Fibroblast of the aortic adventitia (primary cell): ENCODE results near the gene C21orf58. TPM values are rescaled to one million over a fixed set of nuclear protein-coding genes. Genes with fewer than 3 reads are reported as not detected.

Experiments used
- DNase-seq: peaks from one replicate; pipeline ENCODE4 v3.0.0-alpha.2; 2010; ENCODE audit warnings: low read depth
- H3K4me3 ChIP-seq: 2 replicates; pipeline ENCODE4 v1.5.1; 2011; ENCODE audit warnings: low read depth, mild to moderate bottlenecking, control low read depth, low read length, moderate library complexity
- total RNA-seq: library from RNA; depleted of rRNA; stranded (reverse); fragments of >200 nt; gene quantifications from 2 replicates; pipeline ENCODE4 v1.2.3, GENCODE V29; 2012; ENCODE audit warnings: low replicate concordance
- TF ChIP-seq, protein P1 (sequence below): IDR thresholded peaks from 2 replicates; pipeline ENCODE4 v1.5.1; 2011; ENCODE audit warnings: mild to moderate bottlenecking, low read length, control low read depth, inconsistent platforms; ENCODE audit not compliant: insufficient read depth

The C21orf58 gene
- total RNA-seq, 1 donor = 10.2 TPM

DNA sequence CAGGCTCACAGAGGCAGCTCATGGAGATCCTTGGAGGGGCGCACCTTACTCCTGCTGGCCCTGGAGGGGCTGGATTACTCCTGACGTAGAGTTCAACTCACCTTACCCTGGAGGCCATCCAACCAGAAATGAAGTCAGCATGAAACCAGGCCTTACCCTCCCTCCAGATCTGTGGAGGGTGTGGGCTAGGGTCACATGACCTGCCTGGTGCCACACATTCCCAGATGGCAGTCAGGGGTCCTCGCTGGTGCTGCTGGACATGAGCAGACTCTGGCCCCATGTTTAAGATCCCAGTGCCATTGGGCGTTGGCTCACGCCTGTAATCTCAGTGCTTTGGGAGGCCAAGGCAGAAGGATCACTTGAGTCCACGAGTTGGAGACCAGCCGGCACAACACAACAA, 4.5 kb downstream of the C21orf58 start:
- TF ChIP-seq, protein P1, sequence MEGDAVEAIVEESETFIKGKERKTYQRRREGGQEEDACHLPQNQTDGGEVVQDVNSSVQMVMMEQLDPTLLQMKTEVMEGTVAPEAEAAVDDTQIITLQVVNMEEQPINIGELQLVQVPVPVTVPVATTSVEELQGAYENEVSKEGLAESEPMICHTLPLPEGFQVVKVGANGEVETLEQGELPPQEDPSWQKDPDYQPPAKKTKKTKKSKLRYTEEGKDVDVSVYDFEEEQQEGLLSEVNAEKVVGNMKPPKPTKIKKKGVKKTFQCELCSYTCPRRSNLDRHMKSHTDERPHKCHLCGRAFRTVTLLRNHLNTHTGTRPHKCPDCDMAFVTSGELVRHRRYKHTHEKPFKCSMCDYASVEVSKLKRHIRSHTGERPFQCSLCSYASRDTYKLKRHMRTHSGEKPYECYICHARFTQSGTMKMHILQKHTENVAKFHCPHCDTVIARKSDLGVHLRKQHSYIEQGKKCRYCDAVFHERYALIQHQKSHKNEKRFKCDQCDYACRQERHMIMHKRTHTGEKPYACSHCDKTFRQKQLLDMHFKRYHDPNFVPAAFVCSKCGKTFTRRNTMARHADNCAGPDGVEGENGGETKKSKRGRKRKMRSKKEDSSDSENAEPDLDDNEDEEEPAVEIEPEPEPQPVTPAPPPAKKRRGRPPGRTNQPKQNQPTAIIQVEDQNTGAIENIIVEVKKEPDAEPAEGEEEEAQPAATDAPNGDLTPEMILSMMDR = no peak
- no peak for DNase-seq
- no peak overlapping the region for H3K4me3 ChIP-seq

DNA sequence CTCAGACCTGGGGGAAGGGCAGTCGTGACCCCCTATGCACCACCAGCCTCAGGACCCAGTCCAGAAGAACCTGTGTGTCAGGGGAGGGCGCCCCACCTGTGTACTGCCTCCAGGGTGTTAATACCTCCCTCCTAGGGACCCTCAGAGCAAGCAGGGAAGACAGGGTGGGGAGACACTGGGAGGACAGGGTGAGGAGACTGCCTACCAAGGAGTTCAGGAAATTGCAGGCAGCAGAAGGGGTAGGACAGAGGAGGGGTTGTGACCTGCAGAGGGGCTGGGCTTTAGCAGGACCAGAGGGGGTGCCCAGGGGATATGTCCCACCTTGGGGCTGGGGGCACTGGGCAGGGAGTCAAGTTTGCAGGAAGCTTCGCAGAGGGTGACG, 5.2 kb downstream of the C21orf58 start:
- TF ChIP-seq, protein P1 = no peak
- no peak for DNase-seq
- H3K4me3 ChIP-seq = no peak overlapping the region

DNA sequence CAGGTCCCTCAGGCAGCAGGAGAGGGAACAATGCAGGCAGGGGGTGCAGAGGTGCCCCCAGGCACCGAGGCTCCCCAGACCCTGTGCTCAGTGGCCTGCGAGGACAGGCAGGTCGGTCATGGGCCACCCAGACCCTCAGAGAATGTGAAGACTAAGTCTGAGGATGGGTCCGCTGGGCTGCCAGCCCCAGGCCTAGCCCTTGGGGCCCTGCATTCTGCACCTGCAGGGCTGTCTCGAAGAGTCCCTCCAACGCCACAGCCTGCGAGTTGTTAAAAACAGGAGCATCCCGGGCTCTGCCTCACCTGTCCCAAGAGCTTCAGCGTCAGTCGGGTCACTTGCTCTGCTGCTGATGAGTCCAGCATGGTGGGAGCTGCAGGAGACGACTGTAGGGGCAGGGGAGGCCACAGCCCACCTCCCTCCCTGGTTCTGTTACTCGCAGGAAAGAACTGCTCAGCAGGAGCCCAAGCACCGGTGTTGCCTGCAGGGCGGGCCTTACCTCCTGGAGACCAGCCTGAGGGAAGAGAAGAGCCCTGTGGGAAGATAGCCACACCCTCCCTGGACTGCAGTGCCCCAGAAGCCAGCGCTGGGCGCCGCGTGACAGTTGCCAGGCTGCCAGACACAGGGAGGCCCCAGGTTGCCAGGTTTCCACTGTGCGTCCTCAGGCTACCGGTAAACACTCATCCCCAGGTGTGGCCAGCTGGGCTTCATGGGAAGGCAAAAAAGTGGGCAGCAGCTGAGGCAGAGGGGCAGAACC, 5.8 kb downstream of the C21orf58 start:
- DNase-seq = no peak
- TF ChIP-seq, protein P1 = no peak
- no peak overlapping the region for H3K4me3 ChIP-seq

DNA sequence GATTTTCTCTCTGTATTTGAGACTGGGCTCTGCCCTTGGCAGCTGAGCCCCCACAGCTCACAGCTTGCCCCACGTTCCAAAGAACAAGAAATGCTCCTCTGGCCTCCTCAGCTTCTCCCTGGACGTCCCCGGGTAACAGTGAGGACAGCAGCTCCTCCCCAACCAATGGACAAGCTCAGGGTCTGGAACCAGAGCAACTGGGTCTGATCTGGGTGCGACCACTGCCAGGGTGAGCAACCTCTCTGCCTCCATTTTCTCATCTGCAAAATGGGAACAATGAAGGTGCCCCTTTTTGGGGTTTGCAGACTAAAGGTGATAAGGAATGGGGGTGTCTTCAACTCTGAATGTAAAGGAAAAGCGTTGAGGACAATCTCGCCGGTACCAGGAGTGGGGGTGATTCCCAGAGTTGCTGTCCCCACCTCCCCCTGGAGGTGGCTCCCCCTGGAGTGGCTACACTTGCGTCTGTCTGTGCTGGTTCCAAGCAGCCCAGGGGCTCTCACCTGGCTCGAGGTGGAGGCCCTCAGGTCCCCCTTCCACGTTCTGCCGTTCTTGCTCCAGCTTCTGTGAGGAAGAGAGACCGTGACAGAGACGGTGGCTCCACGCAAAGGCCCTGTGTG, 6.9 kb downstream of the C21orf58 start:
- no peak overlapping the region for H3K4me3 ChIP-seq
- TF ChIP-seq, protein P1 = no peak
- DNase-seq = no peak

DNA sequence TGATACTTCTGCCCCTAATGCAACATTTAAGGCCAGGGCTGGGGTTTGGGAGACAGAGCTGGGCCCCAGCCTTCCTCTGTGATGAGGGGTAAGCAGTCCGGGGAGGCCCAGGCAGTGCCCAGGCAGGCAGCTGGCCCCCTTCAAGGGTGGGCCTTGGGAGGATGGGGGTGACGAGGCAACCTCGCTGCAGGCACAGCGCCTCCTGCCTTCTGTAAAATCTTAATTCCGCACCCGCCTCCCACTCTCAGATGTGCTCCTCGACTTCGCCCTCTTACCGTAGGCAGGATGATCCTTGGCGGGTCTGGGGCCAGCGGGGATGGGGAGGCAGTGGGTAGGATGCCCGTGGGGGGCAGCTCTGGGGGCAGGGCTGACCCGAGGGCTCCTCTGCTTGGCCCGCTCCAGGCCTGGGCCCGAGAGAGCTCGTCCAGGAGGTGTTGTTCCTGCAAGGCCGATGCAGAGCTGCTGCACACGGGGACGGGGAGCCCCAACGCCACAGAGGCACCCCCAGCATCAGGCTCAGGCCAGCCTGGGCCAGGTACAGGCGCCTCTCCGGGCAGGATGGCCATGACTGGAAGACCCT, 9.1 kb downstream of the C21orf58 start:
- TF ChIP-seq, protein P1 = no peak
- no peak overlapping the region for H3K4me3 ChIP-seq
- no peak for DNase-seq

DNA sequence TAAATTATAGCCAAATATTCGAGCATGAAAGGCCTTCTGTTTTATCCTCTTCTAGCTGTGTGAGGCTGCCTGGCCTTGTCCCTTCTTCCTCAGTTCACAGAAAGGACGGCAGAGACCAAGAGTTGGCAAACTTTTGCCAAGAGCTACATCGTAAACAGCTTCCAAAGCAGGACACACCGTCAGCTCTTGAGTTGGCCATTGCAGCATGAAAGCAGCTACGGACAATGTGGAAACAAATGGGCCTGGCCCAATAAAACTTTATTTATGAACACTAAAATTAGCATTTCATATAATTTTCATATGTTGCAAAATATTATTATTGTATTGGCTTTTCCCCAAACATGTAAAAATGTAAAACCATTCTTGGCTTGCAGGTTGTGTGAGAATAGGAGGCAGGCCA, 10.7 kb downstream of the C21orf58 start:
- DNase-seq = no peak
- TF ChIP-seq, protein P1 = no peak
- no peak overlapping the region for H3K4me3 ChIP-seq
